IPS-NIHi7 (cell line): ENCODE results near the gene TRIM64.
"Not testable (repeated sequence)": the region's sequence is repeated elsewhere in the genome, so short reads cannot be mapped to it uniquely, and the experiment has no call there.

Experiments
- DNase-seq: peaks from one replicate; pipeline ENCODE4 v3.0.0; 2012; ENCODE audit warnings: mixed read lengths; ENCODE audit errors: extremely low spot score

TRIM64 gene

GRCh38 chr11:89965737-89966136 lies at the start of gene TRIM64:
TRIM64 (plus strand) TSS chr11:89966037; CDS start chr11:89968504, 2,467 bp downstream.
- not testable (repeated sequence) for DNase-seq

DNA sequence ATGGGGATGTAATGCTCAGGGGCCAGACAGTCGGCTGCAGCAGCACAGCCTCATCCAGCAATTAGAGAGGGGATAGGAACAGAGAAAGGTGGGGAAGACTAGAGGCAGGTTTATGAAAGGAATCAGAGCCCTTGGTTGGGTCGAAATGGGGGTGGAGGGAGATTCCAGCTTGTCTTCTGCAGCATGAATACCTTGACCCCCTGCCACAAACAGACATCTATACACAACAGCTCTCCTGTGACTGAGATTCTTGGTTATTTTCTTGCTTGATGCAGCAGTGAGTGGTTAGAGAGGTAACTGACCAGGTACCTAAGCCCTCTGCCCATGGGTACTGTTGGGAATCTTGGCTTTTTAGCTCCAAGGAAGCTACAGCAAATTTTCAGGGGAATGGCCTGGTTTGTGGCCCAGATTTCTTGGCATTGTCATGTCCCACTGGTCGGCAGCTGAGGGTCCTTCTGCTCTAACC lies 43.6 kb upstream of the TRIM64 start, which contains the start of gene TRIM49D1:
Gene TRIM49D1, minus strand, starts transcription at position 51 of the 466 bp plus-strand sequence. CDS start 4,535 bp downstream, outside the sequence.
- no peak for DNase-seq

GRCh38 chr11:89923764-89924163 lies 42.1 kb upstream of the TRIM64 start, which contains the start of gene TRIM49D2:
TRIM49D2 (plus strand) TSS chr11:89924064; CDS start chr11:89926762, 2,698 bp downstream.
- DNase-seq, result not testable (repeated sequence)

- DNase-seq, result not testable (repeated sequence)
Measured at GRCh38 chr11:89960833-89961232, 5.0 kb upstream of the TRIM64 start.
